ENCODE results near the gene BSG. TPM values are rescaled to one million over a fixed set of nuclear protein-coding genes. Genes with fewer than 3 reads are reported as not detected.

The BSG gene
- total RNA-seq, 4 donors from 2014 or later, result 304 to 416 (median 362) TPM

GRCh38 chr19:591099-591958 is 18.9 kb downstream of the BSG start:
- H3K27ac ChIP-seq (replicated peaks in 1 of 4), result no peak overlapping the region
- H3K27me3 ChIP-seq, result peaks cover 12 to 93% (median 35%) of the 10 kb centered on the region in 4 donors
- H3K36me3 ChIP-seq, result no peaks in the 10 kb centered on the region
- H3K4me1 ChIP-seq, result peaks cover 21 to 36% (median 29%) of the 10 kb centered on the region in 4 donors
- TF ChIP-seq EP300 (IDR thresholded peaks at IDR 0.05), result no peak
- no peak for TF ChIP-seq POLR2A (IDR thresholded peaks at IDR 0.05; ENCODE audit: low read depth)
- no peak for TF ChIP-seq POLR2AphosphoS5 (IDR thresholded peaks at IDR 0.05)
- TF ChIP-seq, protein P1, sequence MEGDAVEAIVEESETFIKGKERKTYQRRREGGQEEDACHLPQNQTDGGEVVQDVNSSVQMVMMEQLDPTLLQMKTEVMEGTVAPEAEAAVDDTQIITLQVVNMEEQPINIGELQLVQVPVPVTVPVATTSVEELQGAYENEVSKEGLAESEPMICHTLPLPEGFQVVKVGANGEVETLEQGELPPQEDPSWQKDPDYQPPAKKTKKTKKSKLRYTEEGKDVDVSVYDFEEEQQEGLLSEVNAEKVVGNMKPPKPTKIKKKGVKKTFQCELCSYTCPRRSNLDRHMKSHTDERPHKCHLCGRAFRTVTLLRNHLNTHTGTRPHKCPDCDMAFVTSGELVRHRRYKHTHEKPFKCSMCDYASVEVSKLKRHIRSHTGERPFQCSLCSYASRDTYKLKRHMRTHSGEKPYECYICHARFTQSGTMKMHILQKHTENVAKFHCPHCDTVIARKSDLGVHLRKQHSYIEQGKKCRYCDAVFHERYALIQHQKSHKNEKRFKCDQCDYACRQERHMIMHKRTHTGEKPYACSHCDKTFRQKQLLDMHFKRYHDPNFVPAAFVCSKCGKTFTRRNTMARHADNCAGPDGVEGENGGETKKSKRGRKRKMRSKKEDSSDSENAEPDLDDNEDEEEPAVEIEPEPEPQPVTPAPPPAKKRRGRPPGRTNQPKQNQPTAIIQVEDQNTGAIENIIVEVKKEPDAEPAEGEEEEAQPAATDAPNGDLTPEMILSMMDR (IDR thresholded peaks at IDR 0.05), result no peak
- no peaks in the 10 kb centered on the region for H3K9me3 ChIP-seq
- 30% methylated on average over 47 of the region's 75 CpGs for WGBS
- H3K4me3 ChIP-seq, result no peak overlapping the region
- no peak for DNase-seq (ENCODE audit: extremely low spot score)
- intact Hi-C loops (cut with DNase I), result no loop called here

DNA sequence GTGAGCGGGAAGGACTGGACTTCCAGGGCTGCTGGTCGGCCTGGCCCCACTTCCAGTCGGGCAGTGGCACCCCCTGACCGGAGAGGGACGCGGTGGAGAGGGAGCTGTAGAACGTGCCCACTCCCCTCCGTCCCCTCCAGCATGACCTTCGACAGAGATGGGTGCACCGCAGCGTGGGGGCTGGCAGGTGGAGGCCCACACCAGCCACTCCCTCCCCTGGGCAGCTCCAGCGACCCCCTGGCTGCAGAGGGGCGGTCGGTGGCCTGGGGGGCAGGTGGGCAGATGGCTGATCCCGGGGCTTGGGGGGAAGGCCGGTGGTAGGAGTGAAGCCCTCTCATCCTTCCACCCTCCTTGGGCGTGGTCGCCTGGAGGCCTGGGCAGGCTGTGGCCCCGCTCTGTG is 19.7 kb downstream of the BSG start:
- no peak overlapping the region for H3K27ac ChIP-seq (replicated peaks in 1 of 4)
- TF ChIP-seq EP300 (IDR thresholded peaks at IDR 0.05), result no peak
- intact Hi-C loops (cut with DNase I), result no loop called here
- peaks cover 21 to 36% (median 29%) of the 10 kb centered on the region in 4 donors for H3K4me1 ChIP-seq
- no CpG with 5 or more reads among the region's 19 CpGs for WGBS
- H3K4me3 ChIP-seq, result no peak overlapping the region
- H3K27me3 ChIP-seq, result peaks cover 12 to 93% (median 35%) of the 10 kb centered on the region in 4 donors
- DNase-seq (ENCODE audit: extremely low spot score), result no peak
- no peaks in the 10 kb centered on the region for H3K36me3 ChIP-seq
- no peaks in the 10 kb centered on the region for H3K9me3 ChIP-seq

- no peak for TF ChIP-seq EP300 (IDR thresholded peaks at IDR 0.05)
- H3K27me3 ChIP-seq, result peaks cover 12 to 92% (median 33%) of the 10 kb centered on the region in 4 donors
These were observed 20.7 kb downstream of the BSG start for GRCh38 chr19:593055-593454.

DNA sequence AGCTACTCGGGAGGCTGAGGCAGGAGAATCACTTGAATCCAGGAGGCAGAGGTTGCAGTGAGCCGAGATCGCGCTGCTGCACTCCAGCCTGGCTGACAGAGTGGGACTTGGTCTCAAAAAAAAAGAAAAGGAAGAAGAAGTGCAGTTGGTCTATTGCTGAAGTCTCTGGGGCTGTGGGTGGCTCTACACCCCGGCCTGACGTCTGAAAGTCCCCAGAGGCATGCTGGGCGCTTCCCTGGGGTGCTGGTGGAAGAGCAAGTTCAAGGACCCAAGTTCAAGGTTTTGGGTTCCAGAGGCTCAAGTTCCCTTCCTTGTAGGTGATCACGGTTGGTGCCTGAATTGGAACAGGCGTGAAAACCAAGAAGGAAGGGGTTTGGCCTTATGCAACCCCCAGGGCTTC is 21.1 kb downstream of the BSG start:
- DNase-seq (ENCODE audit: extremely low spot score), result no peak
- Histone ChIP-seq H3K4me1 (peaks cover 14 to 28% (median 21%) of the 10 kb centered on the region in 4 donors), H3K4me3 (no peak overlapping the region), H3K36me3 (no peaks in the 10 kb centered on the region), H3K27ac (replicated peaks in 1 of 4) (no peak overlapping the region), H3K27me3 (peaks cover 12 to 87% (median 28%) of the 10 kb centered on the region in 4 donors), H3K9me3 (no peaks in the 10 kb centered on the region)
- intact Hi-C loops (cut with DNase I), result no loop called here
- TF ChIP-seq POLR2A (IDR thresholded peaks at IDR 0.05; ENCODE audit: low read depth), result no peak
- TF ChIP-seq EP300 (IDR thresholded peaks at IDR 0.05), result no peak
- TF ChIP-seq, protein P1 (IDR thresholded peaks at IDR 0.05), result no peak
- no peak for TF ChIP-seq POLR2AphosphoS5 (IDR thresholded peaks at IDR 0.05)
- 68% methylated on average over 9 of the region's 9 CpGs for WGBS

More at GRCh38 chr19:593055-593454, 20.7 kb downstream of the BSG start:
- Histone ChIP-seq H3K36me3 (no peaks in the 10 kb centered on the region), H3K4me1 (peaks cover 19 to 33% (median 26%) of the 10 kb centered on the region in 4 donors), H3K4me3 (no peak overlapping the region), H3K9me3 (no peaks in the 10 kb centered on the region), H3K27ac (replicated peaks in 1 of 4) (no peak overlapping the region)
- intact Hi-C loops (cut with DNase I), result no loop called here
- WGBS, result 91% methylated on average over 12 of the region's 18 CpGs
- no peak for DNase-seq (ENCODE audit: extremely low spot score)

- Histone ChIP-seq H3K9me3 (no peaks in the 10 kb centered on the region), H3K27me3 (peaks cover 10 to 78% (median 20%) of the 10 kb centered on the region in 4 donors), H3K4me1 (peaks cover 8 to 20% (median 14%) of the 10 kb centered on the region in 4 donors), H3K4me3 (no peak overlapping the region), H3K27ac (replicated peaks in 1 of 4) (no peak overlapping the region), H3K36me3 (no peaks in the 10 kb centered on the region)
- TF ChIP-seq POLR2A (IDR thresholded peaks at IDR 0.05; ENCODE audit: low read depth), result no peak
- no peak for TF ChIP-seq POLR2AphosphoS5 (IDR thresholded peaks at IDR 0.05)
- no peak for TF ChIP-seq EP300 (IDR thresholded peaks at IDR 0.05)
- TF ChIP-seq, protein P1 (IDR thresholded peaks at IDR 0.05), result no peak
- WGBS, result 74% methylated on average over 16 of the region's 24 CpGs
- intact Hi-C loops (cut with DNase I), result no loop called here
- no peak for DNase-seq (ENCODE audit: extremely low spot score)
These were observed 22.0 kb downstream of the BSG start for GRCh38 chr19:594265-594870.

Data from esophagus muscularis mucosa (tissue), 4 donors.